GM19328 (cell line): ENCODE data around the gene CNTN5.

Experiments
- ATAC-seq: cut with Tn5 transposase; IDR thresholded peaks from one replicate; pipeline ENCODE4 v1.9.1; 2021; ENCODE audit warnings: mild to moderate bottlenecking, moderate library complexity; ENCODE audit not compliant: unreplicated experiment

Gene CNTN5

GRCh38 chr11:99501655-99502054, 480.9 kb downstream of the CNTN5 start:
- no peak for ATAC-seq

DNA sequence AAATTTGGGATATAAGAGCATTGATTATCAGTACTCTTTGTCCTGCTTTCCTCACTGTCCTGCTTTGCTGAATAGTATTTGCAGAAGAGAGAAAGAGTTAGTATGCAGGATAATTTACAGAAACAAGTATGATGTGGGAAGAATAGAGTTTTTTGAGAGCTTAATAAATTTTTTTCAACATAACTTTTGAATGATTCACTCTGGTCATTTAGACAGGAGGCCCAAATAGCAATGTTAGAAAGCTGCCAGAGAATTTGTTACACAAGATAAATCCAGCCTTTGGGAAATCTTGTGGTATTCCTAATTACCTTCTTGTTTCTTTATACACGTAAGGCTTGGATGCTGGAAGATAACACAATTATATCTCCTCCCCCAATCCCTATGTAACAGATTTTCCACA, 484.6 kb downstream of the CNTN5 start:
- ATAC-seq = no peak

DNA sequence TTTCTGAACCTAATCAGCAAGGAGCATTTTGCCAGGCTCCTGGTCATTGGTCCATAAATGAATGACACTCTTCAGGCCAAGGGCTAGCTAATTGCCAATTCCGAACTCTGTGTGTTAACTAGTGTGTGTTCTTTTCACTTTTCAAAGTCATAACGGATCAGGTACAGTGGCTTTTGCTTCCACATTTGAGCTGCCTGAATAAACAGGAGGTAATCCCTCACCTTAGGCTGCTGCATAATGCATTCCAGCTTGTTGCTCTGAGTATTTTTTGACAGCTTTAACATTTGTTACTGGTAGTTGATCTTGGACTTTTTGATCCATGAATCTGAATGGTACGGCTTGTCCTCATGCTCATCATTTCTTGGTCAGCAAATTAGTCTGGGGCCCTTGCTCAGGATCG, 485.1 kb downstream of the CNTN5 start:
- ATAC-seq = no peak

GRCh38 chr11:99509863-99510262, 489.1 kb downstream of the CNTN5 start:
- no peak for ATAC-seq

DNA sequence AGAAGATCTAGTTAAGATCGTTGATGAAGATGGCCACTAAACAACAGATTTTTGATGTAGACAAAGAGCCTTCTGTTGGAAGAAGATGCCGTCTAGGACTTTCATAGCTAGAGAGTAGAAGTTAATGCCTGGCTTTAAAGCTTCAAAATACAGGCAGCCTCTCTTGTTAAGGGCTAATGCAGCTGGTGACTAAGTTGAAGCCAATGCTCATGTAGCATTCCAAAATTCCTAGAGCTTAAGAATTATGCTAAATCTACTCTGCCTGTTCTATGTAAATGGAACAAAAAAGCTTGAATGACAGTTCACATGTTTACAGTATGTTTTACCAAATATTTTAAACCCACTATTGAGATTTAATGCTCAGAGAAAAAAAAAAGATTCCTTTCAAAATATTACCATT, 492.6 kb downstream of the CNTN5 start:
- no peak for ATAC-seq

GRCh38 chr11:99519095-99519494, 498.3 kb downstream of the CNTN5 start:
- no peak for ATAC-seq

- no peak for ATAC-seq
These were observed 501.9 kb downstream of the CNTN5 start for GRCh38 chr11:99522467-99523173.

DNA sequence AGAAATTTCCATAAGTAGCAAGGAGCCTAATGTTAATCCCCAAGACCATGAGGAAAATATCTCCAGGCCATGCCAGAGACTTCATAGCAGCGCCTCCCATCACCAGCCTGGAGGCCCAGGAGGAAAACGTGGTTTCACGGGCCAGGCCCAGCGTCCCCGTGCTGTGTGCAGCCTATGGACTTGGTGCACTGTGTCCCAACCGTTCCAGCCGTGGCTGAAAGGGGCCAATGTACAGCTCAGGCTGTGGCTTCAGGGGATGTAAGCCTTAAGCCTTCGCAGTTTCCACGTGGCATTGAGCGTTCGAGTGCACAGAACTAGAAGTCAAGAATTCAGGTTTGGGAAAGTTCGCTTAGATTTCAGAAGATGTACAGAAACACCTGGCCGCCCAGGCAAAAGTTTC, 510.7 kb downstream of the CNTN5 start:
- ATAC-seq = no peak

GRCh38 chr11:99534812-99535211, 514.1 kb downstream of the CNTN5 start:
- ATAC-seq = no peak

DNA sequence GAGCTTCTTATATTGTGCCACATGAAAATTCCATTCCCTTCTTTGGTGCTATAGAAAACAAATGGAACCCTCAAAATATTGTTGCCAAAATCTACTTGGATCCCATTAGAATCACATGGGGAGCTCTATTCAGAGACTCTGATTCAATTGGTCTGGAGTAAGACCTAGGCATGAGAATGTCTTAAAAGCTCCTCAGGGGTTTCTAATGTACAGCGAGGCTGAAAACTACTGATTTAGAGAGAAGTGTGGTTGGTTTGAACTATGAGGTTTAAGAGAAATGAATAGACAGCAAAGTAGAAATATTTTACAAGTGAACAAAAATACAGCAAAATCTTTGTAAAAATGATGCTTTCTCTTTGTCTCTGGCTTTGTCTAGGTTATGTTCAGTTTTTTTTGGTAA, 514.7 kb downstream of the CNTN5 start:
- ATAC-seq = no peak

- no peak for ATAC-seq
These were observed 515.1 kb downstream of the CNTN5 start for GRCh38 chr11:99535819-99536218.

DNA sequence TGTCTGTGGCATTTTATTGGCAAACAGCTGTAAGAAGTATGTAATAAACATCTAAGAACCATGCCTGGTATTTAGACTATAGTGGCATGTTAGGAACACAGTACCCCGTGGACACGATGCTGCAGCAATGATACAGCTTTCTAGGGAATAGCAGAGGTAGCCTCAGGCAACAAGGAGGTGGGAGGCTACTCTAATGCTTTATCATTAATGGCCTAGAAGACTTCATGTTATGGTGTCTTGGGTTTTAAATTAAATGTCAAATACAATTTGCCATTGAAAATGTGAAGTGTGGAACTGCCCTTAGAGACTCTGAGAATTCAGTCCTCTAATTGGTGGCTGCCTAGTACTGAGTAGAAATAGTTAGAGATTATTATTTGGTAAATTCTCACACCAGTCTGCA, 516.9 kb downstream of the CNTN5 start:
- ATAC-seq = no peak

DNA sequence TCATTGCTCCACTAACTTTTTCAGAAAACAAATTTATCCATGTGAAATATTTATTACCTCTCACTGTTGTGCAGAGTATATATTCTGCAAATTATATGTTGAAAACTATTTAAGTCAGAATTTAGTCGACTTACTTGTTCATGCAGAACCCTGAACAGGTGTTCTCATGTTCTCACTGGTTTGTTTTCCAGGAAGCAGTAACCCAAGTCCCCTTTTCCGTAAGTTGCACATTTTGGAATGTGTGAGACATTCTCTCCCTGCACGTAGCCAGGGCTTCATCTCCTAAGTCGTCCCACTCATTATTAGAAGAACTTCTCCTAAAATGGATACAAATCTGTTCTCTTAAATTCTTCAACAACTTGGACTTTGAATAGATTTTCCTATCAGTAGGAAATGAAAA, 524.9 kb downstream of the CNTN5 start:
- ATAC-seq = no peak

DNA sequence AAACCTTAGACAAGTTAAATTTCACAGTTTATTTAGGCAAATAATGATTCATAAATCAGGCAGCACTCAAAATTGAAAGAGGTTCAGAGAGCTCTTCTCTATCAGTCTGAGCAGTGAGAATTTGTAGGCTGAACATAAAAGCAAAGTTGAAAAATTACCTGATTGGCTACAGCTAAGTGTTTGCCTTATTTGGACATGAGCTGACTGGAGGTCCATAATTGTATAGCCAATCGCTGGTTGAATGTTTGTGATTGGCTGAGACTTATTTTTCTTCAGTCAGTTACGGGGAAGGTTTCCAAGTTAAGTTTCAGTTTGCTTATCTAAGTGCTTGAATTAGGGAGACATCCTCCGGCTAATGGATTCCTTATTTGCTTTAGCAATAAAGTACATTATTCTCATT, 527.5 kb downstream of the CNTN5 start:
- ATAC-seq = no peak

DNA sequence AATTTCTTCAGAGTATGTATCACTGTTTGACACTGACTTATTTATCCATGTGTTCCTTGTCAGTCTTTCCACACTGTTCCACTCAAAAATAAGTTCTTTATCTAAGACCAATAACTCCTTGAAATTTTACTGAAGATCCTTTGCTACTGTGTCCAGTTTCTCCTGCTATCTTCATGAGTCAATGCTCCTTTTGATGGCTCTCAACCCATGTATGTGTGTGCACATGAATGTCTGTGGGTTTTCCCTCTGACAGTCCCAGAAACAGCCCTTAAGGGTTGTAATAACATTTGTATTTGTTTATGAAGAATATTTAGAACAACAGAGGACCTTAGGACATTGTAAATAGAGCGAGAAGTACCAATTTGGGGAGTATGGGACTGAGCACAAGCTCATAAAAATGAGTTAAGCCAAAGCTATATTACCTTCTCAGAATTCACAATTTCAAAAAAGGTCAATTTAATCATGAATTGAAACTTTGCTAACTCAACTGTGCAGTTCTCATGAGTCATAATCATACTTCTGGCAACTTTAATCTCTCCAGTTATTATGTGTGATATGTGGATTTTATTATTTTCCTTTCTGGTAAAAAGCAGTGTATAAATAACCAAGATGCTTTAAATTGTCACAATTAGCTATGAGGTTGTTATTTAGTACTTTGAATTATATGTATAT, 533.6 kb downstream of the CNTN5 start:
- ATAC-seq = no peak

DNA sequence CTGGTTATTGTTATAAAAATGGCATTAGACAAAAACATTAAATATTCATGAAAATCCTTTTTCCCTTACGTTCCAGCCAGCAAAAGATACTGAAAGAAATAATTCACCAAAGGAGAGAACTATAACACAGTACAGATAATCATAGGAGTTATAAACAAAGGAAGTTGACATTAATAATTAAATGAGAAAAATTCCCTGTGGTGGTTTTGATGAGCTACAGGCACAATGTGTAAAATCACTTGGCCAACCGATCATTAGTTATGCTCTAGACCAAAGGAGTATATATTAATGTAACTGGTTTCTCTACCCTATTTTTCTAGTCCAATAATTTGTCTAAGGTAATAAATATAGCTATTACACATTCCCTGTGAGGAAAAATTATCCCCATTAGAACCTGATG, 534.7 kb downstream of the CNTN5 start:
- no peak for ATAC-seq

- ATAC-seq = no peak
These were observed 544.6 kb downstream of the CNTN5 start for GRCh38 chr11:99565333-99565732.

DNA sequence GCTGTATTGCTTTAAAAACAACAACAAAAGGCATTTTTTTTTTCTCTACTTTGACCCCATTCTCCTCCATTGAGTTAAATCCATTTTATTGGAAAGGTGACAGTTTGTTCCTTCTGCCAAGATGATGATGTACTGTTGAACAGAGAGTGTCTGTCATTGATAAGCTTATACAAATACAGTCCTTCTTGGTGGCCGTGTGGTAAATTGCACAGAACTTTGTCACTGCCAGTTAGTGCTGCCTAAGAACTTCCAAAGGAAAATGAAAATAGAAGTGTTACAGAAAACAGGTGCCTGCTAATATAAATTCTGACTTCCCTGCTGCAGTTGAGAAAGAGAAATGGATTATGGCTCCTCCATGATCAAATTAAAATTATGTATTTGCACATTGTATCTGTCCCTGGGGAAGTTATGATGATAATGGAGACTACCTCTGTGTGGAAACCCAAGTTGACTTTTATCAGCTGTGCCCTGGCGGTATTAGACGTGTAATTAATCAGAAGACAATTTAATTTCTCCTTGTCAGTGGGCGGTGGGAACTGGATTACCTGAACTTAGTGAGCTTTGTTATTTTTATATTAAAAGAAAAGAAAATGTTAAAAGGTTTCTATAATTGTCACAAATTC, 546.7 kb downstream of the CNTN5 start:
- no peak for ATAC-seq

DNA sequence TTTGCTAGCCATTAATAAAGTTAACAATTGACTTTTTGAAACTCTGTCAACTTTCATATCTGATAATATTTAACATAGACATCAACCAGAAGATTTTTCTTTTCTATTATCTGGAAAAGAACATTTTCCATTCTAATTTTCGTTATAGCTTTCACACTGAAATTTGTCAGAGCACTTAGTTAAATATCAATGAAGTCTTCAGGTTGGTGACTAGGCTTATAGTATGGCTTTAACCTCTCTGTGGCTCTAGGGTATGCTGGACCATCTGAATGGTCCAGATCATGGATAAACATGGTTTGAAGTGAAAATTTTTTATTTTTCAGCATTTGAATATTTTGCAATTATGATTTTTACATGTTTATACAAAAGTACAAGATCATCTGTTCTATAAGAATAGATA, 548.1 kb downstream of the CNTN5 start:
- no peak for ATAC-seq

- ATAC-seq = no peak
These were observed 550.3 kb downstream of the CNTN5 start for GRCh38 chr11:99571094-99571493.

DNA sequence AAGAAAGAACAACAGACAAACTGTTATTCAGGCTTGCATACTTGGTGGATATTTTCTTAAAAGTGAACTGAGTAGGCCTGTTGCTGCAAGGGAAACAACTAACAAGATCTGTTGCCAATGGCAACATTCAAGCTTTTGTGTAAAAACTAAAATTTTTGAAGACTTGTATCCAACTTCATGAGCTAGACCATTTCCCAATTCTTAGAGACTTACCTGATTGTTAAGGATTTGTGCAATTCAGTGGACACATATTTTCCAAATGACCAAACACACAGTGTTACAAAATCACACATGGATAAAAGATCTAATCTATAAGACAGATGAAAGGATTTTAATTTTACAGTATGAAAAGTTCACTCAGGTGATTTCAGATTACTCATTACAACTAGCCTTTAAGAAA, 564.1 kb downstream of the CNTN5 start:
- ATAC-seq = no peak

DNA sequence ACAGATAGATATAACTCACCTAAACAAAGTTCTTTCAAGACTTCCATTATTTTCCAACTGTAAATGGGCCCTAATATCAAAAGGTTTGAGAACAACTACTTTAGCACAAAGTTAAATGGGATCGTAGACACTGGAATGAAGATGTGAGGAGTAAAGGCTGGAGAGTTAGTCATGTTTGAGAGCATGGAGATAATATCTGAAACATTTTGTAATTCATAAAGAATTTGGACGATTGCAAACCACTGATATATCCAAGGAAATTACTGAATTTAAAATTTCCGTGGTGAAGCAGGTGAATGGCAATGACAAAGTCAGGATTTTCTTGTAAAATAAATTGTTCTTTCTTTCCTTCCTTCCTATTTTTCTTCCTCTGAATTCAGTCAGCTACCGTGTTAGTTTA, 564.9 kb downstream of the CNTN5 start:
- no peak for ATAC-seq
